HG03060 (cell line): Measurements from ENCODE around the gene WWC1.
"Not testable (repeated sequence)": the region's sequence is repeated elsewhere in the genome, so short reads cannot be mapped to it uniquely, and the experiment has no call there.

Source experiments
- ATAC-seq: cut with Tn5 transposase; IDR thresholded peaks from one replicate; pipeline ENCODE4 v1.9.1; 2021; ENCODE audit warnings: low read depth, moderate number of reproducible peaks; ENCODE audit not compliant: unreplicated experiment

WWC1 gene

DNA sequence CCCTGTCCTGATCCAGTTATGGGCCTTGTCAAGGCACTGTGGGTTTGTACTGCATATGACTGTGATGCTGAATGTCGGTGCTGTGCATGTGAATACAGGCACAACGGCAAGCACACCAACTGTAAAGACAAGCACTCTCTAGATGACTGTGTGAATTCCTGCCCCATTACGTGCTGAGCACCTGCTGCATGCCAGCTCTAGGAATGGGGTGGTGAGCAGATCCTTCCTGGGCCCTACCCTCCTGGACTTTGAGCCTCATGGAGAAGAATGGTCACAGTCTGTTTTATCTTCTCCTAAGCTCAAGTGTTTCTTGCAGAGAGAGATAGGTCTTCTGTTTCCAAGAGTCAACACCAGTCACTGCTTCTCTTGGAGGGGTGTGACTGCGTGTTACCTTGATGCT, 138.9 kb downstream of the WWC1 start:
- no peak for ATAC-seq

DNA sequence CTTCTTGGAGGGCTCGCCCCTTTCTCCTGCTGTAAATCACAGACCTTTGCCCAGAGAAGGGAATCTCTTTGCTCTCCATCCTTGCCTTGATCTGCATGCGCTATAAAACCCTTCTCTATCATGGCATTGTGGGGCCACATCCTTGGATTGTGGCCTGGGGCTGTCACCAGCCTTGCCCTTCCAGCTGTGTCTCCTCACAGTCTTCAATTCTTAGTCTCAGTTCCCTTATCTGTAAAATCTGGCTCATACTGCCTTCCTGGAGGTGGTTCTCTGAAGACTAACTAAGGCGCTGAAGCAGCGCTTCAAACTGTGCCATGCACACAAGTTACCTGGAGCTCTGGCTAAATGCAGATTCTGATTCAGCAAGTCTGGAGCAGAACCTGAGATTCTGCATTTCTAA, 141.5 kb downstream of the WWC1 start:
- ATAC-seq = no peak

DNA sequence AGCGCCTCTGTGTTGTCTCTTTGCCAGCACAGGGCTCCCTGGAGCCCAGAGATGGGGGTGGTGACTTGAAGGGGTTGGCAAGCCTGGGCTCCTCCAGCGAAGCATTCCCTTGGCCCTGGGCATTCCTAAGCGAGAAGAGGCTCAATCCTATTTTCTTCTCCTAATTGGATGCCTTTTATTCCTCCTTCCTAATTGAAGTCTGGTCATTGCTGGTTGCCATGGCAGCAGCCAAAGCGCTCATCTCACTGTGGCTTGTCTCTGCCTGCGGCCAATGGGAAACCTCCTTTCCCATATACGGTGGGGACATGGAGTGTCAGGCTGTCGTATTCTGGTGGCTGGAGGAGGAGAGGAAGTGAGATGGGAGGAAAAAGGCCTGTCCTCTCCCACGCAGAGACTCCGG, 142.6 kb downstream of the WWC1 start:
- ATAC-seq = no peak

DNA sequence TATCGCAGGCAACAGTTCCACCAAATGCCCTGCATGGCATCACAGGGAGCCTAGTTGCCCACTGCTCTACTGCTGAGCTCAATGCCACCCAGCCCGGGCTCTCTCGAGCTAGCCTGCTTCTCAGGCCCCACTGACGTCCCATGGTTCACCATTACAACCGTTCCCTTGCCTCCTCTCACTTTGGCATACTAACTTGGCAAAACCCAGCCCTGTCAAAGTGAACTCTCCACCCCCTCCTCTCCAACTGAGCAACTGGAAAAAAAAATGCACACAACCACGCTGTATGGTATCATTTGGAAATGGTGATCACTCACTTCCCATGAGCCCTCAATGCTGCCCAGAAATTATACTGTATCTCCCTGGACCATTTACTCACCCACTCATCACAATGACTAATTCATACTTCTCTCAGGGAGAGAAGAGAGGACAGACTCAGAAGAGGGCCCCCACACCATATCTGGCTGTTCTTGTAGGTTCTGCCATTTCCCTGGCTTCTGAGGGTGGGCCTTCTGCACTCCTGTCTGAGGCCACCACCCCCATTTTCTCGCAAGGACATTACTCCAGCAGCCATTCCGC, 143.4 kb downstream of the WWC1 start:
- no peak for ATAC-seq

DNA sequence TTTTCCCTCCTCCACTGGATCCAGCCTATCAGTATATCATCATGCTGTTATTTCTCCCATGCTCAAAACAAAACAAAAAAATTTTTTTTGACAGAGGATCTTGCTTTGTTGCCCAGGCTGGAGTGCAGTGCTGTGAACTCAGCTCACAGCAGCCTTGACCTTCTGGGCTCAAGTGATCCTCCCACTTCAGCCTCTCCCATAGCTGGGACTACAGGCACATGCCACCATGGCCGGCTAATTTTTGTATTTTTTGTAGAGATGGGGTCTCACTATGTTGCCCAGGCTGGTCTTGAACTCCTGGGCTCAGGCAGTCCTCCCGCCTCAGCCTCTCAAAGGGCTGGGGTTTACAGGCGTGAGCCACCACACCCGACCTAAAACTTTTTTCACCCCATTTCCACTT, 143.9 kb downstream of the WWC1 start:
- not testable (repeated sequence) for ATAC-seq

DNA sequence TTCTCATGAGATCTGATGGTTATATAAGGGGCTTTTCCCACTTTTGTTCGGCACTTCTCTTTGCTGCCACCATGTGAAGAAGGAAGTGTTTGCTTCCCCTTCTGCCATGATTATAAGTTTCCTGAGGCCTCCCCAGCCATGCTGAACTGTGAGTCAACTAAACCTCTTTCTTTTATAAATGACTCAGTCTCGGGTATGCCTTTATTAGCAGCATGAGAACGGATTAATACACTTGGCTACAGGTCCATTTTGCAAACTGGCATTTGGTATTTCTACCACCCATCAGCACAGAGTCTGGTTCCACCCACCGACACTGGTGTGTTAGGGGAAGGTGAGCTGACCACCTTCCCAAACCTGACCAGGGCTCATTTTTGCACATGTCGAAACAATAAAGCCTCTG, 146.9 kb downstream of the WWC1 start:
- no peak for ATAC-seq

DNA sequence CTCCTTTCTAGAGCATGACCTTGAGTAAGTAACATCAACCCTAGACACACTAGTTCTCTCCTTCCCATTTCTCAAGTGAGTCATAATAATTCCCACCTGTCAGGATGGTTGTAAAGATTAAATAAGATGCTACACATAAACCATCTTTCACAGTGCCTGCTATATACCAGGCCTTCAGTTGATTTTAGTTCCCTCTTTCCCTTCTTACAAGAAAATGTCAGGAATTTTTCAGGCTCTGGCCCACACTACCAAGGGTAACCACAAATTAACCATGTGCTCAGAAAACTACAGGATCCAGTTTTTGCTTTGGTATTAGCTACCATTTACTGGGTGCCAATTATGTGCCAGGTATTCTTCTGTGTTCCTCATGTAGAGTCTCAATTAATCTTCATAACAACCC, 152.1 kb downstream of the WWC1 start:
- no peak for ATAC-seq

DNA sequence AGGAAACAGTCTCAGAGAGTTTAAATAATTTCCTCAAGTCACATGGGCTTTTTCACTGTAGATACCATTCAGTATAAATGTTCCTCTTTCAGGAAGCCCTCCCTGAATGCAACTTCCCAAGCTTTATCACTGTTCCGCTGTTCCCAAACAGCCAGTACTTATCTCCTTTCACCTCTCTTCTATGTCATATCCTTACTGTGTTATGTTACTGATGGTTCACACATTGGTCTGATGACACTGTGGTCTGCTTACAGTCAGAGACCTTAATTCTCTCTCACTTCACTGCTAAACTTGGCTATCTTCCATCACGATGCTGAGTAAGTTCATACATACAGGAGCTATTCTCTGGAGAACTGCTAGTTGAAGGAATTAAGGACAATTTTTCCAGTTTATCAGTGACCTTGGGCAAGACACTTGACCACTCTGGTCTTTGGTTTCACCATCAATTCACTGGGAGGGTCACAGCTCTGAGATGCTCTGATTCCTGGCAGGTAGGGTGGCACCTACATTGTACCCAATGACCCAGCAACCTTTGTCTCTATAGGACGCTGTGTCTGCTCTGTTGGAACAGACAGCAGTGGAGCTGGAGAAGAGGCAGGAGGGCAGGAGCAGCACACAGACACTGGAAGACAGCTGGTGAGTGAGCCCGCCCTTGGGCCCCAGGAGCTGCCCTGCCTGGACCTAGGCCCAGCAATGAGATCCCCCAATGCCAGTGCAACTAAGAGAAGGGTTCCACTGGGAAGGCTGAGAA, 152.7 kb downstream of the WWC1 start:
- ATAC-seq = no peak

DNA sequence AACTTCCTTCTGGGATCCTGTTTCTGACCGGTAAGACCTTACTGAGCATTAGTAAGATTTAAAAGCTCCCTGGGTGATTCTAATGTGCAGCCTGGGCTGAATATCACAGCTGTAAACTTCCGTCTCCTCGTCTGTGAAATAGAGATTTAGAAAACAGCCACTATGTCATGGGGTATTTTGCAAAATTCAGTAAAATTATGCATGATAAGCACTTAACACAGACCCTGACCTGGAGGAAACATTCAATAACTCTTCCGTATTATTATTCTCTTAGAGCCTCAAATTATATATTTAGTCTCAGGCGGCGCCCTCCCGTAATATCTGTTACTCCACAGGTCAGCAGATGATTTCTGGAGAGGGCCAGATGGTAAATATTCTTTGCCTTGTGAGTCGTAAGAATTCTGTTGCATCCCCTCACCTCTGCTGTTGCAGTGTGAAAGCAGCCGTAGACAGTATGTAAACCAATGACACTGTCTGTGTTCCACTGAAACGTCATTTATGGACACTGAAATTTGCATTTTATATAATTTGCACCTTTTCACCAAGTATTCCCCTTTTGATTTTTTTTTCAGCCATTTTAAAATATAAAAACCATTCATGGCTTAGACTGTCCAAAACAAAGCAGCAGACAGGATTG, 155.7 kb downstream of the WWC1 start:
- ATAC-seq = no peak

DNA sequence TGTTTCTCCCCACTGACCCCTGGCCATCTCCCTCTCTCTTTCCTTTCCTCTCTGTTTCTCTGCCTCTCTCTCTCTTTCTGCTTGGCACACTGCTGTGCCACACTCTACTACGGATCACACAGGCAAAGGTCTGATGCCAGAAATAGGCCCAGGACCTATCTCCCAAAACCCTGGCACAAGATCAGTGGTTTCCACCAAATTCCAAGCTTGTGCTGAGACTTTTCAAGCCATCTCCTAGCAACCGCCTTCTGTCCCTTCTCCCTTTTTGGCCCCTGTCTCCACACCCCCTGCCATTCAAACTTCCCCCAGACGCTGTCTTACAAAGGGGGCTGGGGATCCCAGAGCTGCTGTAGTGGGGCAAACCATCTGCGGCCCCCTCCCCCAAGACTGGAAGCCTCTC, 156.4 kb downstream of the WWC1 start:
- no peak for ATAC-seq

DNA sequence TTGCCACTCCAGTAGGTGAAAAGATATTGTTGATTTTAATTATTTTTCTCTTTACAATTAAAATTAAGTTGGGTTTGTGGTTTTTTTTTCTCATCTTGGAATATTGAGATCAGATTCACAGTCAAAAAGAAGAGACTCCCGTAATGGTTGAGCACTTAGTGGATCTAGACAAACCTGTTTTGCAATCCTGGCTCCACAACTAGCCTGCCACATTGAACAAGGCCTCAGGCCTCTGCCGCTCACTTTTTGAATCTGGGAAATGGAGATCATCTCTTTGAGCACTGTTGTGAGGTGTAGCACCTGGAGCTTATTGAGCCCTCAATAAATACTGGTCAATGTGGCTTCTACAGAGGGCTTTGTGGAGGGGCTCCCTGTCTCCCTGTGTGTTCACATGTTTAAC, 157.7 kb downstream of the WWC1 start:
- ATAC-seq = no peak

DNA sequence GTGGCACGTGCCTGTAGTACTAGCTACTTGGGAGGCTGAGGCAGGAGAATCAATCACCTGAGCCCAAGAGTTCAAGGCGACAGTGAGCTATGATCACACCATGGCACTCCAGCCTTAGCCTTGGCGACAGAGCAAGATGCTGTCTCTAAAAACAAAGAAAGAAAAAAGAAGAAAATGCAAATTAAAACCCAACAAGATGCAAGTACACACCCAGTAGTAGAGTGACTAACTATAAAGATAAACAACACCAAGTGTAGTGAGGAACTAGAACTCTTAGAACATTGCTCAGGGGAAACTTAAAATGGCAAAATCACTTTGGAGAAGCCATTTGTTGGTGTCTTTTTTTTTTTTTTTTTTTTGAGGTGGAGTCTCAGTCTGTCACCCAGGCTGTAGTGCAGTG, 160.1 kb downstream of the WWC1 start:
- ATAC-seq = no peak

DNA sequence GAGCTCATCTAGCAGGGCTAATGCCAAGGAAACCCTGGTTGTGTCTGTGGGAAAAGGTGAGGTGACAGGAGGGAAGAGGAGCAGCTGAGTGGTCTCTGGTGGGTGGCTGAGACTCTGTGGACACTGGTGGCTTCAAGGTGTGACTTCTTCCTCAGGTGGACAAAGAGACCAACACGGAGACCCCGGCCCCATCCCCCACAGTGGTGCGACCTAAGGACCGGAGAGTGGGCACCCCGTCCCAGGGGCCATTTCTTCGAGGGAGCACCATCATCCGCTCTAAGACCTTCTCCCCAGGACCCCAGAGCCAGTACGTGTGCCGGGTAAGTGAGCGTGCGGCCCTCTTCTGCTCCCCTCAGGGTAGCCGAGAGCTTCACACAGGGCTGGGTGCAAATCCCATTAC, 163.8 kb downstream of the WWC1 start:
- no peak for ATAC-seq

DNA sequence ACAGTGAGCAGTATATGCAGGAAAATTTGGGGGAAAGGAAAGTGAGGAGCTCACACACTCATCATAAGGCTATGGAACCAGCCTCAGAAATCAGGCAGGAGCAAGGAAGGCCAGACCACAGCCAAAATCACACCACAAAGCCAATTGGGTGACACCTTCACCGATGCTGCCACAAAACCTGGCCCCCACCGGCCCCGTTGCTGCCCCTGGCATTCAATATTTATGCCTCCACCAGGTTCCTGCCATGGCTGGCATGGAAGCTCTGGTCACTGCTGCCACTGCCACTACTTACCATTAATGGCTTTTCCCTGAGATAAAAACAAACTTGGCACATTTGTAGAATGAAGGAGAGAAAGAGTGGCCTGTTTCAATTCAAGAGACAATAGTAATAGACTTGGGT, 166.1 kb downstream of the WWC1 start:
- ATAC-seq = no peak

DNA sequence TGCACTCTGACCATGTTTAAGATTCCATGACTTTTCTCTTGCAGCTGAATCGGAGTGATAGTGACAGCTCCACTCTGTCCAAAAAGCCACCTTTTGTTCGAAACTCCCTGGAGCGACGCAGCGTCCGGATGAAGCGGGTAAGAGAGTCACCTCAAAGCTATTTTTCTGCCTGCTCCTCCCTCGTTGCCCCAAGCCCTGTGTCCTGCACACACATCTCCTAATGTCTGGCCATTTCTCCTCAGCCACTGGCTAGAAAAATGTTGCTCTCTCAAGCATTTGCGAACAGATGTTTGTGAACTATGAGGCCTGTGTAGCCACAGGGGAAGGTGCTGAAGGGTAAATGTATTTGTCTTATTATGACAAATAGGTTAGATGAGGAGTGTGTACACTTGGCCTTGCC, 169.2 kb downstream of the WWC1 start:
- ATAC-seq = no peak

DNA sequence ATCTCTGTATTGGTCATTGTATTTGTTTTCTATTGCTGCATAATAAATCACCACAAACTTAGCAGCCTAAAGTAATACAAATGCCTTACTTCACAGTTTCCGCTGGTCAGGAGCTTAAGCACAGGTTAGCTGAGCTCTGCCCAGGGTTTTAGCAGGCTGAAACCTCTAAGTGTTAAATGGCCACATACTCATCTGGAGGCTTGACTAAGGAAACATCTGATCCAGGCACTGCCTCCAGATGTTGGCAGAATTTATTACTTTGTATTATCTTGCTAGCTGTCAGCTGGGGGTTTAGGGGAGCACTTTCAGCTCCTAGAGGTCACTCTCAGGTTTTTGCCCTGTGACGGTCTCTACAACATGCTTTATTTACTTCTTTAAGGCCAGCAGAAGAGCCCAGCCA, 171.6 kb downstream of the WWC1 start:
- no peak for ATAC-seq

DNA sequence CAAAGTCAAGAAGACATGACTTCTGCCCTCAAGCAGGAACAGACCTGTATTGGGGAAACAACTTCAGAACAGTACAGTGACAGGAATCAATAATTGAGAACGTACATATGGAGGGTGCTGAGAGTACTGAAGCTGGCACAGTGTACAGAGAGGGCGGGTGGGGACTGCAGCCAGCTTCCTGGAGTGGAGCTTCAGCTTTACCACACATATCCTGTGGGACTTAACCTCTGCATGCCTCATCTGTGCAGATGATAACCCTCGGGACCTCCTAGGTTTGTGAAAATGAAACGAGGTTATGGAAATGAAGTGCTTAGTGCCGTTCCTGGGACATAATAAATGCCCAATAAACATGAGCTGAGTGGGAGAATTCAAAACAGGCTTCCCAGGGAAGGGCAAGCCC, 172.8 kb downstream of the WWC1 start:
- ATAC-seq = no peak

DNA sequence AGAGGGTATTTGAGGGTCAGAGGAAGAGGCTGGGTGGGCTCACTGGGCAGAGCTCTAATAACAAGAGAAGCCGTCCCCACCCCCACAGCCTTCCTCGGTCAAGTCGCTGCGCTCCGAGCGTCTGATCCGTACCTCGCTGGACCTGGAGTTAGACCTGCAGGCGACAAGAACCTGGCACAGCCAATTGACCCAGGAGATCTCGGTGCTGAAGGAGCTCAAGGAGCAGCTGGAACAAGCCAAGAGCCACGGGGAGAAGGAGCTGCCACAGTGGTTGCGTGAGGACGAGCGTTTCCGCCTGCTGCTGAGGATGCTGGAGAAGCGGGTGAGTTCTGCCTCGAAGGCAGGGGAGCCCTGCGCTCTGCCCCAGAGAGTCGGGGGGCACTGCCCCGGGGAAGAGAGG, 173.2 kb downstream of the WWC1 start:
- no peak for ATAC-seq

DNA sequence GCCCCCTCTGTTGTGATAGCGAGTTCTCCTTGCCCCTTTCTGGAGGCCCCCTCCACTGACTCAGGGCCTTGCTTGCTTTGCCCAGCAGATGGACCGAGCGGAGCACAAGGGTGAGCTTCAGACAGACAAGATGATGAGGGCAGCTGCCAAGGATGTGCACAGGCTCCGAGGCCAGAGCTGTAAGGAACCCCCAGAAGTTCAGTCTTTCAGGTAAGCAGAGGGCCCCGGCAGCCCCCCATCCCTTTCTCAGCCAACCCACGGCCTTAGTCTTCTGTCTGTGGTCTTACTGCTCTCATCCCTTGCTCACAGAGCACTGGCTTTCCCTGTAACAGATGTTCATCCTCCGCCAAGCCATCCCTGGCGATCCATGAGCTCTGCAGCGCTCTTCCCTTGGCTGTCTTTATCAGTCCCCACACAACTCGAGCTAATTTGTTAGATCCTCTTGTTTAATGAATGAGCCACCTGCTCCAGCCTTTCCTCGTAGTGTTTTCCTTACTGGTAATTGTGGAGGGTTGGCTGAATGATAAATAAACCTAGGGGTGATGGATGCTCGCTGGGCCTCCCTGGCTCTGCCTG, 176.4 kb downstream of the WWC1 start:
- no peak for ATAC-seq

DNA sequence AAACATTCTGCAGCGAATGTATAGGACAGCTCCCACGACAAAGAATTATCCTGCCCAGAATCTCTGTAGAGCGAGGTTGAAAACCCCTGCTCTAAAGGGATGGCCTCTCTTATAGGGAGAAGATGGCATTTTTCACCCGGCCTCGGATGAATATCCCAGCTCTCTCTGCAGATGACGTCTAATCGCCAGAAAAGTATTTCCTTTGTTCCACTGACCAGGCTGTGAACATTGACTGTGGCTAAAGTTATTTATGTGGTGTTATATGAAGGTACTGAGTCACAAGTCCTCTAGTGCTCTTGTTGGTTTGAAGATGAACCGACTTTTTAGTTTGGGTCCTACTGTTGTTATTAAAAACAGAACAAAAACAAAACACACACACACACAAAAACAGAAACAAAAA, 177.4 kb downstream of the WWC1 start:
- no peak for ATAC-seq

DNA sequence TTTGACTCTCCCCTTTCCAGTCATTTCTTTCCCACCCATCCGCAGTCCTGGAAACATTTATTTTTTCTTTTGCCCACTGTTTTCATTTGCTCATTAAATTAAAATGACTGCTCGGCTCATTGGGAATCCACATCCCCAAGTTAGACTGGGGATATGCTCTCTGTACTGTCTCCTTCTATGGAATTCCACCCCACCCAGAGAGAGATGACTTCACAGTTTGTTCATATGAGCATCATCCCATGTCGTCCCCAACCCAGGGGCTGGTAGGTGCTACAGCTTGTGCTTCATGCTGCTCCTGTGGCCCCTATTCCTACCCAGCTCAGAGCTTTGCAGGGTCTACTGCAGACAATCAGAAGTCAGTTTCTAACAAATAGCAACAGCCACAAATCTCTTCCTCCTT, 178.4 kb downstream of the WWC1 start:
- ATAC-seq = no peak

DNA sequence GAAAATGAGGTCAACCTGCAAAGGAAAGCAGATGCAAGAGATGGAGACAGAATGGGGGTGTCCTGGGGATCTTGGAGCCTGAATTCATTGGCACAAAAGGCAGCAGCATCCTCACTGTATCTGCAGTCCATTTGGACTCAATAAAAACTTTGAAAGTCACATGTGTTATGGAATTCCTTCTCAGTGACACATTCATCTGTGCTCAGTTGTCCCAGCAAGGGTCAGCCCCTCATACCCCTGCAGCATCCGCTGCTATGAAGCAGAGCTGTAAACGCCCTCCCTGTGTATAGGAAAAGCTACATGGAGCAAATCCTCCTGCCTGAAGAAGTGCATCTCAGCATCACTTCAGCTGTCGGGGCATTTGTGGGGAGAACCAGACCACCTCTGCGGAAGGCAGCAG, 180.3 kb downstream of the WWC1 start:
- no peak for ATAC-seq
